T-helper 1 cell (primary cell): ENCODE measurements around the gene MAPKAP1.

Experiments
- DNase-seq, 5 donors: peaks; one replicate each; pipeline ENCODE4 v3.0.0-alpha.2; 2012 to 2020

MAPKAP1 gene

DNA sequence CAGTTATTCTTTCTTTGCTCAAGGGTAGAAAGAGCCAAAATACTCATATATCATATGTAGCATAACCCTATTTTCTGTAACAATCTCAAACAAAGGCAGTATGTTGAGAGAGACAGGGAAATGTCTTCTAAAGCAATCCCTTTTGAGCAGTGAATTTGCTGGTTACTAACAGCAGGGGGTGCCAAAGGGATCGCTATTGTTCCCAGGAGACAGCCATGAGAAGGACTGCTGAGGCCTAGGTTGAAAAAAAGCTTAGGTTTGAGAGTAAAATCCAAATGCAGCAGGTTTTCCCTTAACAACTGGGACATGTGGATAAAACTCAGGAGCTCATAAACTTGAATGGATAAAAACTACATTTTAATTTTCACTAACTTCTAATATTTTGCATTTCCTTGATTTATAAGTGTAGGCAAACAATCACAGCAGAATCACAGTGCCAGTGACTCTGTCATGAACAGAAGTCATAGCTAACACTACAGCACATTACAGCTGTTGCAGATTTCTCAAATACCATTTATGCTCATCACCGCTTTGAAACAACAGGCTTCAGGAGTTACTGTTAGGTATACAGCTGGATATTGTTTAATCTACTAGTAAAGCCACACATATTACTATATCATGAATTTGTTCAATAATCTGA lies 148.4 kb downstream of the MAPKAP1 start:
- peak in 4 of 5 donors; percentile 6 to 55 (median 28) for DNase-seq

DNA sequence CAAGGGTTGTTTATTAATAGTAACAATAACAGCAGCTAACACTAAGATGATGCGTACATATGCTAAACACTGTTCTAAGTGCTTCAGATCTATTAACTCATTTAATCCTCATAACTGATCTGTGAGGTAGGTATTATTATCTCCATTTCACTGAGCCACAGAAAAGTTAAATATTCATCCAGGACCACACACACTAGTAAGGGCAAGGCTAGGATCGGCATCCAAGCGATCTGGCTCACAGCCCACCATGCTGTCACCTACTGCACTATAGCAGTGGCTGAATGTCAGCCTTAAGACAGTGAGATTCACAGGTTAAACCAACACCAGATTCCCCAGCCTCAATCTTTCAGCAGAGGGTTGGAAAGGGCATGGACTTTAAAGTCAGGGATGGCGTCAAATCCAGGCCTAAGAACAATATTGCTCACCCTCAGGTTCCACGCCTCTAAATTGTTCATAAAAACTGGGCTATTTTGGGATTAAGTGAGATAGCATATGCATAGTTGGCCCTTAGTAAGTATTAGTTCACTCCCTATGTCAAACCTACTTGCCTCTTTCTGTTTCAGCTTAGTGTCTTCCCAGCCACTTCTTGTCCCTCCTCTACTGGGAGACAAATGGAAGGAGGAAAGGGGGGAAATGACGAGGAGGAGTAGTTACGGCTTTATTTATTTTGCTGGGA lies 150.8 kb downstream of the MAPKAP1 start:
- no peak for DNase-seq

DNA sequence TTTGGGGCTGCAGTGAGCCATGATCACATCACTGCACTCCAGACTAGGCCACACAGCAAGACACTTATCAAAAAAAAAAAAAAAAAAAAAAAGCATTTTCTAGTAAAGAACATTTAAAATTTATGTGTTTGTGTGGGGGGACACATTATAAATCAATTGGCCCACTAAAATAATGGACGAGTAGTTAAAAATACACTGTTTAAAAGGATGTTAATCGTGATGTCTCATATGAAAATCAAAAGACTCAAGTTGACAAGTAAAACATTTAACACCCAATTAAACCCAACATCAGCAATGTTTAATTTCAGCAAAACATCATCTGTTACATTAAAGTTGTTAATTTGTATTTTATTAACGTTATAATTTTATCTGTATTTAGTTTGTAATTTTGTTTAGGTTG lies 152.3 kb downstream of the MAPKAP1 start:
- no peak for DNase-seq

DNA sequence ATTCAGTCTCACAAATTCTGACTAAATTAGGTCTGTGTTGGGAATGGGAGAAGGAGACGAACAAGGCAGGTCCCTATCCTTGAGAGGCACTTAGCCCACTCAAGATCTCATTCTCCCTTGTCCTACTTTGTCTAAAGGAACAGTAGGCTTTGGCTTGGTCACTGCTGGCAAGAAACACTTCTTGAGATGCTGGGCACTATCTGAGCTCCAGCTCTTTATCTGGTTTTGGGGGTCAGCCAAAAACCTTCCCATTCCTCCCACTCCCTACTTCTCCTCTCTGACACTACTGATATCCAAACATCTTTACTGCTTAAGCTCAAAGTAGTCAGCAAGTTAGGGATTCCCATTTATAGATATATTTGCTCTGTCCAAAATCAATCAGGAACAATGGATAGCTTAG lies 155.2 kb downstream of the MAPKAP1 start:
- DNase-seq, result no peak

DNA sequence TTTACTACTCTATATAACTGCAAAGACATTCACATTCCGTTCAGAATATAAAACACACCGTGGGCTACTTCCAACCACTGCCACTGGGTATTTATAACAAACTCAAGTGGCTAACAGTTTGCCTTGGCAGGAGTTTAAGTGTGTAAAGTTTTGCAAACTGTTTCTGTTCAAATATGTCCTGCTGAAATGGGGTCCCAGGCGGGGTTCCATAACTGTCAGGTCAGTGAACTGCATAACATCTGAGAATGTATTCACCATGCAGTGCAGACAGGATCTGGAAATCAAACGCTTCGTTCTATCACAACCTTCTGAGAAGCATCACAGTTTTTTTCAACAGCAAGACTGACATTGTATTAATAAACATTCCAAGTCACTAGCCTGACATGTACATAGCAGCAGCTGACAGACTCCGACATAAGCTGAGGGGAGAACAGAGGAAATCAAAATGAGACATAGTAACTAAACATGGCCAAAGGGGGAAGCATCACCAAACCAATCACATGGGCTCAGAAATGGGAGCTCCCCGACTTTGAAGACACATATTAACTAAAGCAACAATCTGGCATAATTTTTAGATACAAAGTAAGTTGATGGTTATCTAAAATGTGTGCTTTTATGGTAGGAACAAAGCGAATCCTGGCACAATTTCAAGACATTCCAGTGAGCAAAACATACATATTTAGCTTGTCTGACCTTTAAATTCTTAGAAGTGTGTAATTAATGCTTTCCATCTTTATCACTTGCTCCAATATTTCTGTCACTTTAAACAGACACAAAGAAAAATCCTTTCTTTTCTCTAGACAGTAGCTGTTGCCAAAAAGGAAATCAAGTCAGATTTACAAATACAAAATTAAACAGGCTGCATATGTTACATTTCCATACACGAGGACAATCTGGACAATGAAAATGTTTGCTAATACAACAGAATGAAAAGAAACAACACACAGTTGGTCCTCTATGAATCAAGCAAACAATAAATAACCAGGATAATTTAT lies 156.8 kb downstream of the MAPKAP1 start:
- no peak for DNase-seq

DNA sequence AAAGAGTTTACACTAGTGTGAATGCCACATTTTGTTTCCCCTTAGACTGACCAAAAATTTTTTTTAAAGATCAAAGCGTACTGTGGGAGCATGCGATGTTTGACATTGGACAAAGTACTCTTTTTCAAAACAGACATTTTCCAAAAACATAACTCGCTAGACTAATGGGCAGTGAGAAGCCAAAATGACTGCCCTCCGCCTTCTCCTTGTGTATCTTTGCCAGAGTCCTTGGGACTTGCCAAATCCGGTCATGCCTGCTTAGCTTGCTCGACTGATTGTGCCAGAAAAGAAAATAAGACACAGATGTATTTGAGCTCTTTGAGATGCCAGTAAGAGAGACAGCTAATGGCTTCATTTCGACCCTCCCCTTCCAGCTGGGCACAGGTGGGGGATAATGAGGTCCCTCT lies 157.5 kb downstream of the MAPKAP1 start:
- DNase-seq, result no peak

- no peak for DNase-seq
Measured at GRCh38 chr9:125549039-125549438, 158.0 kb downstream of the MAPKAP1 start.

DNA sequence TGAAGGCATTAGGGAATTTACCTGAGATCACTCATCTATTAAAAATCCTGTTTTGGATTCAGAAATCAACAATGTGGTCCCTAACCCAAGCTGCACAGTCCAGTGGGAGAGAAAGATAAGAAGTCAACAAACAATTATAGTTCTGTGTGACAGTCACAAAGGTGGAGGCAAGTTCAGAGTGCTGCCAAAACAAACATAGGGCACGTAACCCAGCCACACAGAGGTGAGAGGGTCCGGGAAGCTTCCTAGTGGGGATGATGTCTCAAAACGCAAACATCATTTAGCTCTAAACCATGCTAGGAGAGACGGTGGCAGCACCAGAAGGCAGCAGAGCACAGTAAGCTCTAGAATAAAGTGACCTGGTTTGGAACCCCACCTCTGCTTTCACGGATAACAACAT lies 158.9 kb downstream of the MAPKAP1 start:
- no peak for DNase-seq

- DNase-seq, result no peak
Measured at GRCh38 chr9:125547368-125547767, 159.6 kb downstream of the MAPKAP1 start.

GRCh38 chr9:125545845-125546244 lies 161.2 kb downstream of the MAPKAP1 start:
- no peak for DNase-seq

DNA sequence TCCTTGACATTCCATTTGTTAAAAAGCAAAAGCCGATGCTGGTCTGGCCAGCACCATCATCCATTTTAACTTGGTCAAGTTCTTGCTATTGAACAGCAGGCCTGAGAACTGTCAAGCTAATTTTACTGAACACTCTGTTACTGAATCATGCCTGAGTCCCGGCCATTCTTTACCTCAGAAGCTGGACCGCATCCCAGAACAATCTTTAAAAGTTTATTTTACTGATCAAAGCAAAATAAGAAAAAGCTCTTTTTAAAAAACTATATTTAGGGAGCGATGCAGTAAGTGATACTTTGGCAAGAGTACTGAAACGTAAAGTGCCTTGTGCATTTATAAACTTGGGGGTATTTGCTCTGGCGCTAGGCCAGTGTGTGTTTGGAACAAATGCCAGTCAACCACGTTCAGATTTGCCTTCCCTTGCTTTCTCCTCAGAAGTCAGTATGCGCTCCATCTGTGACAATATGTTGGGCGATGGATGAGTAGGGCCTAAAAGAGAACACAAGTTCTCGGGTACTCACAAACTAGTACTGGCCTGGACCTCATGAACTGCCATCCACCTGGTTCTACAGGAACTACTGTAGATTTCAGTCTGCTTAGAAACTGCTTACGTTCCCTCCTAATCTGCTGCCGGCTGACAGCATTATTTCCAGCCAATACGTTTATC lies 161.9 kb downstream of the MAPKAP1 start:
- DNase-seq, result no peak

- DNase-seq, result no peak
Measured at GRCh38 chr9:125544484-125544883, 162.5 kb downstream of the MAPKAP1 start.

DNA sequence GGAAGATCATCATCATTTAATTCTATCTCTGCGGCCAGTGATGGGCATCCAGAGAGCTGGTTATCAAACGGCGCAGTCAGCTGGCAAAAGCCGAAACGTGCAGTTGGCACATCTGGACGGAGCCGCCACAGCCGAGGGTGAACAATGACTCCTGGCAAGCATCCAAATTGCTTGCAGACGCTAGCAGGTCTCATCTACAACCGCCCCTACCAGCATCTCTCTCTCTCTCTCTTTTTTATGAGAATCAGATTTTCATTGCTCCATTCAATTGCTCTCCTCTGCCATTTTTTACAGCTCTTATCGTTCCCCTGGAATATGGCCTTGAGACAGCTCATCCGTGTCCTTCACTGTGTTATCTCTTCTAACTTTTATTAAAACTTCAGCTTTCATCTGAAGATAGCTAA lies 165.2 kb downstream of the MAPKAP1 start:
- no peak for DNase-seq

DNA sequence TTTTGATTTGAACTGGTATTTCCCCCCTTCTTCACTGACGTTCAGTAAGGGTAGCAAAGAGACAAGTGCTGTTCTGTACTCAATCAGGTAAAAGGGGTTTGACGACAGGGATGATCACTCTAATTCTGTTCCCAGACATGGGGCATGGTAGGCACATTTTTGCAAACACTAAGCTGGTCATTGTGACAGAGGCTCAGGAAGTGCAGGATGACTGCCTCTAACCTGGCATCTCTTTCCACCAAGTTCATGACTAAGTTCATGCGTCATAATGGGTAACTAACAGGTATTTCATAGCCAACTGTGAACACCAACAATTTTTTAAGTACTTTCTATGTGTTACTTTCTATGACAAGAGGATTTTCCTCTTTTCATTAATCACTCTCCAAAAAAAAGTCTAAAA lies 166.5 kb downstream of the MAPKAP1 start:
- DNase-seq, result no peak

DNA sequence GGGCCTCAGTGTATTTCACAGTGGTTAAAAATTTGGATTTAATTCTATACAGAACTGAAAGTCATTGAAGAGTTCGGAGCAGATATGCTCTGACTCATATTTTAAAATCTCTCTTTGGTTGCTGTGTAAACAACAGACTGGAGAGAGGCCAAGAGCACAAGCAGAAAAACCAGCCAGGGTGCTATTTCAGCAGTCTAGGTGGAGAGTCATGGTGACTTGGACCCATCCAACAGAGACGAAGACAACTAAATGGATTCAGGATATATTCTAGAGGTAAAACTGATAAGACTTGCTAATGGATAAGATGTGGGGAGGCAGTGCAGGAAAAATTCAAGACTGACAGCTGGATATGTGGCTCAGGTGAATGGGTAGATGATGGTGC lies 168.9 kb downstream of the MAPKAP1 start:
- DNase-seq, result no peak

GRCh38 chr9:125537442-125538091 lies 169.4 kb downstream of the MAPKAP1 start:
- no peak for DNase-seq

DNA sequence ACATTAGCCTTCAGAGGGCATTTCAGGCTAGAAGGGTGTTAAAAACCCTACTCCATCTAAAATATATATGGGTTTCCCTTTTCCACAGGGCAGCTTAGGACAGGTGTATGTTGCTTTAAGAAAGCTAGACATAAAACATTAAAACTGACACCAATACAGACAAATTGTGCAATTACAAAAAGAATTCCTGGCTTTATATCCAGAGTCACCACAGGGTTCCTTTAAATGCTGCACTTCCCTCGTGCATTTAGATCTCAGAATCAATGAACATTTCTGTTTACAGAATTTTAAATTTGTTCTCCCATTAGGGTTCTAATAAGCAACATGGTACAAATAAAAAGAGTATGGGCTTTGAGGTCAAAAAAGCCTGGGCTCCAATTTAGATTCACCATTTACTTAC lies 170.2 kb downstream of the MAPKAP1 start:
- no peak for DNase-seq

- no peak for DNase-seq
Measured at GRCh38 chr9:125536167-125536772, 170.7 kb downstream of the MAPKAP1 start.

DNA sequence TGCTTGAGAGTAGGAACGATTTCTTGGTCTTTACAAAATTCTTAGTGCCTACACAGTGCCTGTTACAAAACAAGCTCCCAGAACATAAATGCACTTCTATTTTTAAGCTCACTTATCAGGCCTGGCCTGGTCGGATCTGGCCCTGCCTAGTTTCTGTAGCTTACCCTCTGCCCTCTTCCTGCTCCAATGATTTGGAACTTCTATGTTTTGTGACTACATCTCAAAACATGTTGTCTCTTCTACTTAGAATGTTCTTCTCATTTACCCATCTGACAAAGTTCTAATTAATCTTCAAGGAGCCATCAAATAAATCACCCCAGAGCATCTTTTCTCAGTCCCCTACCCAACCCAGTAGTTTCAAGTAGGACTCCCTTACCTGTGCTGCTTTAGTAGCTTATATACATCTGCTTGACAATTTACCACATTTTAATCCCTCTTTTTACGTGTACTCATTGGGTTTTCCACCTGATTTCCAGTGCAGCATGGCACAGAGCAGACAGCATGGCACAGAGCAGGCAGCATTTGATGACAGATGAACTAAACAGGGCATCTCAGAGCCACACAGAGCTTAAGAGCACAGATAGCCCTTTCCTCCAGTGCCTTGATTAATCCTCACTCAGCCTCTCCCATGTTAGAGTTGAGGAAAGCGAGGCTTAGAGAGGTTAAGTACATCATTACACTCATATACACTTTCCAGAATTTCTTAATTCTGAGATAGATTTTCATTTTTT lies 171.9 kb downstream of the MAPKAP1 start:
- no peak for DNase-seq

DNA sequence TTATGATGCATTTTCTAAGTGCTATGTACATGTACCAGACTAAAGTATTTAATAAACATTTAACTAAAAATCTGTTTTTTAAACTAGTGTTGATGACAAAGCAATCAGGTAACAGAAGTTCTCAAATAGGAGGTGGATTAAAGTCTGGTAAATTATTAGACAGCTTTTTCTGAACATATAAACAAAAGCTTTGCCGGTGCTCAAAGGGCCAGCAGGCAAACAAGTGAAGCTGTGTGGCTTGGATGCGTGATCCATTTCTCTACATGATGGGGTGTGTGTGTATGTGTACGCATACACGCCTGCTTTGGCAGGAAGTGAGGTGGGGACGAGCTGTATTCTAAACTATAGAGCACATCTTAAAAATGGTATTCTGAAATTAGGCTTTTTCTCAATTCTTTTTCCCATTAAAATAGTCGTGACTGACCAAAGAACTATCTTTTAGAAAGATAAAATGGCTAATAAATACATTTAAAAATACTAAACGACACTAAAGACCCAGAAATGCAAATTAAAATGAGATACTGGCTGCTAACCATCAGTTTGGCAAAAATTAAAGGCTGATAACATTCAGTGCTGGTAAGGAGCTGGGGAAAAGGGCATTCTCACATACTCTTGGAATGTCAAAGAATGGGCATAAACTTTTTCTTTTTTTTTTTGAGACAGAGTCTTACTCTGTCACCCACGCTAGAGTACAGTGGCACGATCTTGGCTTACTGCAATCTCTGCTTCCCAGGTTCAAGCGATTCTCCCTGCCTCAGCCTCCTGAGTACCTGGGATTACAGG lies 174.0 kb downstream of the MAPKAP1 start:
- no peak for DNase-seq
